T1000 (cell line): ENCODE measurements around the gene NPBWR2.

Experiments used
- DNase-seq: peaks from one replicate; lab custom pipeline; 2025; ENCODE audit warnings: mixed read lengths; lab: John Stamatoyannopoulos, UW

NPBWR2 gene

DNA sequence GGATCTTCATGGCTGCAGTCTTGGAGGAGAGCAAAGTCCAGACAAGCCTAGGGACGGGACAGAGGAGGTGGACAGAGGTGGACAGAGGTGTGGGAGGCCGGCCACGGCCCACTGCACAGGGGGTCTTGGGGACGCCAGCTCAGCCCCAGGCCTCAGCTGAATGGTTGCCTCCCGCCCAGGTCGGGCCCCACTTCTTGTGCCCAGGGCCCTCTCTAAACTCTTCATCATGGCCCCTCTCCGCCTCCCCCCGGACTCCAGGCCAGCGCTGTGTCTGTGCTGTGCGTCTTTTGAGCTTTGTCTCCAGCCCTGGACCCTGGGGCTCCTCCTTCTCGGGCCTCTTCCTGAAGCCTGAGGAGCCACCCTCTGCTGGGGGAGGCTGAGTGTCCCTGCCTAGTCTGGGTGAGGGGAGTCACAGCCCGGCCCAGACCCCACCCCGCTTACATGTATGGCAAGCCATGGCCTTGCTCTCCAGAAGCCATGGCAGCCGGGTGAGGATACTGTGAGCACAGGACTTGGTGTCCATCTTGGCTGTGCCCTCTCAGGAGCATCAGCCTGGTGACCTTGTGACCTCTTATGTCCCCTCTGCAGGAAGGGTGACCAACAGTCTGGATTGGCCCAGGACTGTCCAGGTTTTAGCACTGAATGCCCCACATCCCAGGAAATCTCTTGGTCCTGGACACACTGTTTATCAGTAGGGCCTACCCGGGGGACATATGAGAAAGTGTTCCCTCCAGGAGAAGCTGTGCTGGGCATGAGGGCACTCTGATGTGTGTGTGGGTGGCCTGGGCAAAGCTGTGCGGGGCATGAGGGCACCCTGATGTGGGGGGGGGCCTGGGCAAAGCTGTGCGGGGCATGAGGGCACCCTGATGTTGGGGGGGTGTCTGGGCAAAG, 9.4 kb upstream of the NPBWR2 start:
- DNase-seq, result no peak

DNA sequence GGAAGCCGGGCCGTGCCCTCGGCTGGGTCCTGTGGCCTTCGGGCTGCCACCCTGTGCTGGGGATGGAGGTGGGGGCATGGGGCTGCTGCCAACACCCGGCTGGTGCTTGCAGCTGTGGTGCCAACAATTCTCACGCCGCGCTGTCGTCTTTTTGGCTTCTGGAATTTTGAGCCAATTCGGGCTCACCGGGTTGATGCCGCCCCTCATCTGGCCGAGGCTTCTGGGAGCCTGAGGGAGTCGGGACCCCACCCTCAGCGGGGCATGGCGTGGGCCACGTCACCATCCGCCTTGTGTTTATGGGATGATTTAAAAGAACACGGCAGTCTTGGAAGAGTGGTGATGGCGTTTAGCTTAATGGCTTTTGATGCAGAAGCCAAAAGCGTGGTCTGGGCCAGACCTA, 8.7 kb upstream of the NPBWR2 start:
- DNase-seq, result no peak

GRCh38 chr20:64115171-64115911, 8.0 kb upstream of the NPBWR2 start:
- no peak for DNase-seq

DNA sequence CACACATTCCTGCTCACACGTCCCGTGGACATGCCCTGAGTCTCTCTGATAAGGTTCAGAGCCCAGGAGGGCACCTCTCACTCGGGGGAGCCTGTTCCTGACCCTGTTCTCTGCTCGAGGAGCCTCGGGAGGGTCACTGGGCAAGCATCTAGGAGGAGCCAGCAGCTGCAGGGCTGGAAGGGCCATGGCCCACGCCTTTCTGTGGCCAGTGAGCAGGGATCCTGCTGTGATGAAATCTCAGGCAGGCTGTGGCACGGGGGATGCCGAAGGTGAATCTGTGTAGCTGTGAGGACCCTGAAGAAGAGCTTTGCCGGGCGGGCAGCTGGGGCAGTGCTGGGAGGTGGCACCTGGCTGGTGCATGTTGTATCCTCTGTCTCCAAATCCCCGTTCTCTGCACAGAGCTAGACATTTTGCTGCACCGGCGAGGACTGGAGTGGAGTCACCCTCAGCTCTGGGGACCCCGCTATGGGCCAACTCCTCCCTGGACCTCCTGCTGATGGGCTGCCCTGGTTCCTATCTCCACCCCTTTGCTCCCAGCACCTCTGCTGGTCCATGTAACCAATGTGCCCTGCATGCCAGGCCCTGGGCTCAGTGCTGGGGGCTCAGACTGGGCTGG, 7.1 kb upstream of the NPBWR2 start:
- no peak for DNase-seq

DNA sequence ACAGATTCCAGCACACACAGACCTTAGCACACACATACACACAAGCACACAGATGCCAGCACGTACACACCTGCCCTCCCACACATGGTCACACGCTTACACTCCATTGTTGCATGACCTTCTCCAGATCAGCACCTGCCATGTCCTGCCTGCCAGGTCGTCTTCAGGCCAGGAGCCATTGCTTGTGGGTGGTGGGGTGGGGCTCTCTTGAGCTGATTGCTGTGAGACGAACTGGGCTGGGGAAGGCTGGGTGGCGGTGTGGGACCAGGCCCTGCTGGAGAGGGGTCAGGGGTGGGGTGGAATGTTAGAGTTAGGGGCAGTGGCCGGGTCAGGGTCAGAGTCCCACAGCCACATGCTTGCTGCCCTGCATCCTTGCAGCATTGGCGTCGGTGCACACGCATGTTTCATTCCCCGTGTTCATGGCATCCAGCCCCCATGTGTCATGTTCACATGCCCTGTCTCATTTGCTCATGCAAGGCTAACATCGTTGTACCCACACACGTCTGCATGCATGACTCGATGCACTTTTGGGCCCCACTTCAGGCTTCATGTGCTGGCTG, 6.5 kb upstream of the NPBWR2 start:
- DNase-seq, result no peak

- DNase-seq, result no peak
Measured at GRCh38 chr20:64113444-64113775, 6.0 kb upstream of the NPBWR2 start.

GRCh38 chr20:64112691-64113443, 5.5 kb upstream of the NPBWR2 start:
- no peak for DNase-seq

DNA sequence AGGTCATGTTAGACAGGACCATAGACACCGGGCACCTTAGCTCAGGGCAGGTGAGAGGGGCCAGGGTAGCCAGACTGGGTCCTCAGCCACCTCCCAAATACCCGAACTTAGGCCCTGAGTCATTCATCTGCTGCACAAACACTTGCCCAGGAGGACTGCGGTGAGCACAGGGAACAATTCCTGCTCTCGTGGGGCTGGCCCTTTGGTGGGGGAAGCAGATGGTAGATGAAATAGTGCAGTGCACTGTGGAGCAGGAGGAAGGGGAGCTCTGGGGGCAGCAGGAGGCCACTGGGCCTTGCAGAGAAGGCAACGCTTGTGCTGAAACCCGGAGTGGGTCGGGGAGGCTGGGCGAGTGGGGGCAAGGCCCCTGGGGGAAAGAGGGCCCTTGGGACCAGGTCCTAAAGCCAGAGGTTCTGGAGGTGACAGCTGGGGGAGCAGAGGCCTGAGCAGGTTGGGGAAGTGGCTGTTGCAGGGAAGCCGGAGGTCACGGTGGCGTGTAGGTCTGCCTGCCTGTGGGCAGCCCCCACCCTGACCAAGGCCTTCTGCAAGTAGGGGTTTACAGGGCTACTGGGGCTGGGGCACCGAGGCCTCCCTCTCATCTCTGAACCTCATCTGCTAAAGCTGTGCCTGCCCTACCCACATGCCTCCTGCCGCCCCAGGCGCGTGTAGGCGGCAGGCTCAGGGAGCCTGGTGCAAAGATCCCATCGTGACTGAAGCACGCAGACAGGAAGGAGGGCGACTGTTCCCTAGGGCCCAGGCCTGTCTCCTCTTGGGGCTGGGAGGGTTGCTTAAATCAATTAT, 4.7 kb upstream of the NPBWR2 start:
- DNase-seq, result no peak

DNA sequence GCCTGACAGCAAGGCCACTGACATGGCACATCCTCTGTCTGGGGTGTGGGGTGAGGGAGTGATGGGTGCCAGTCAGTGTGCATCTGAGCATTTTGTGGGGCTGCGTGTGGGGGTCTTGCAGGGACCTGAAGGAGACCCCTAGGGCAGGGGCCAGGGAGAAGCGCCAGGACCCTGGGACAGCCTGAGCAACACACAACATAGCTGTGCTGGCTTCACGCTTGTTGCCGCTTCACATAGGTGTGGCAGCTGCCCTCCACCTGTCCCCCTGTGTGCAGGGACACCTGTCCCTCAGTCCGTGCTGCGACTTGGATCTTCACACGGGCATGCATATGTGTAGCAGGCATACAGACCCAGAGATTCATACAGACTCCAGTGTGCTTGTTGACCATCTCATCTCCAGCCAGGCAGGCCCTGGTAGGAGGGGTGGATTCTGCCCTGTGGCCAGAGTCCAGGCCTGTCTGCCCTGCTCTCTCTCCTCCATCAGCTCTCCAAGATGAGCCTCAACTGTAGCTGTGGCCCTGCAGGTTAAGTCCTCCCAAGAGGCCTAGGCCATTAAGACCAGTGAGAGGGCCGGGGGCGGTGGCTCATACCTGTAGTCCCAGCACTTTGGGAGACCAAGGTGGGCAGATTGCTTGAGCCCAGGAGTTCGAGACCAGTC, 3.2 kb upstream of the NPBWR2 start:
- no peak for DNase-seq

- DNase-seq, result no peak
Measured at GRCh38 chr20:64109831-64110391, 2.5 kb upstream of the NPBWR2 start.

GRCh38 chr20:64108731-64109681, 1.6 kb upstream of the NPBWR2 start:
- no peak for DNase-seq

- no peak for DNase-seq
Measured at GRCh38 chr20:64107736-64108457, 532 bp upstream of the NPBWR2 start.

DNA sequence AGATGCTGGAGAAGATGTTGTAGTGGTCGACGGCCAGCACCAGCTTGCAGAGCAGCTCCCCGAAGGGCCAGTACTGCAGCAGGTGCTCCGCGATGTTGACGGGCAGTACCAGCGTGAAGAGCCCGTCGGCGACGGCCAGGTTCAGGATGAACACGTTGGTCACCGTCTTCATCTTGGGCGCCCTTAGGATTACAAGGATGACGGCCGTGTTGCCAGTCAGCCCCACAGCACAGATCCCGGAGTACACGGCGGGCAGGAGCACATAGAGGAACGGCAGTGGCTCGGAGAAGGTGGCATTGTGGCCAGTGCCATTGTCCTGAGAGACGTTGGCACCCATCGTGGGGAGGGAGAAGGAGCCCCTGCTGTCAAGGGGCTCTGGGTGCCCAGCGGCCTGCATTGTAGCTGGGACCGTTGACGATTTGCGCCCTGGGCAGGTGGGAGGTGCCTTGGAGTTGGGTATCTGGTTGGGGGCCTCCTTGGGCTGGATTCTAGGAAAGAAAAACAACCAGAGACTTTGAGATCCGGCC, 867 bp downstream of the NPBWR2 start:
- DNase-seq, result no peak

GRCh38 chr20:64105846-64106434, 1.4 kb downstream of the NPBWR2 start:
- DNase-seq, result no peak

GRCh38 chr20:64104667-64105451, 2.5 kb downstream of the NPBWR2 start:
- DNase-seq, result no peak

DNA sequence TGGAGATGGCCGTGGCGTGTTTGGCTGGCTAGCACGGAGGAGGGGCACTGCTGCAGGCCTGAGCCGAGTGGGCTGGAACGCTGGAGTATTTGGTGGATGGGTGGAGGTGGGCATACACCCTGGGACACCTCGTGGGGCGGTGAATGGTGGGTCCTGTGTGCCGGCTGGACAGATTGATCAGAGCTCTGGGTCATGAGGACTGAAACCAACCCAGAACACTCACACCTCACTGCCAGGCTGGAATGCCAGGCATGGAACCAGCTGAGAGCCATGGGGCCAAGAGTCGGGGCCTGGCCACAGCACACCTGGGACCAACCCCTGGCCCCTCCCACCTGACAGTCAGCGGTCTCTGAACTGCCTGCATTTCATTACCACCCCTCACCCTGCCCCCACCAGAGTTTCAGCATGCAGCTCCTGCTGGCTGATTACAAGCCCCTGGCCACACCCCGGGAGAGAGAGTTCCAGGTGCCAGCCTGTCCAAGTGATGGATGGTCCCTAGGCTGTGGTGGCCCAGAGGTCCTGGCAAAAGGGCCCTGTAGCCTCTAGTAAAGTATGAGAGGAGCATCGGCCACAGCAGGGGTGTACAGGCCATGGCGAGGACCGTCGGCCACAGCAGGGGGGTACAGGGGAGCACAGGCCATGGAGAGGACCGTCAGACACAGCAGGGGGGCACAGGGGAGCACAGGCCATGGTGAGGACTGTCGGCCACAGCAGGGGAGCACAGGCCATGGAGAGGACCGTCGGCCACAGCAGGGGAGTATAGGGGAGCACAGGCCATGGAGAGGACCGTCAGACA, 3.3 kb downstream of the NPBWR2 start:
- no peak for DNase-seq
